Measurements from ENCODE around the gene ADAP2. TPM values are rescaled to one million over a fixed set of nuclear protein-coding genes. Genes with fewer than 3 reads are reported as not detected.
A peak's percentile ranks its signal among the peaks of the same experiment; 100 is the strongest.

Gene ADAP2
- total and polyA plus RNA-seq, 10 of the 15 experiments (the other 5 are each of a cell fraction or from before 2014, with no cell fraction given), result 0.15 to 13.6 (median 6.8) TPM

- intact Hi-C loops (cut with micrococcal nuclease; ENCODE audit: unreplicated experiment) (loop anchor here (2.0 kb wide), 1 partner anchor 102 kb away; the partner anchor contains the start of gene TEFM), in situ Hi-C loops (cut with MboI) (no loop called here)
- CTCF ChIA-PET, result interaction anchor here (0.7 to 3.5 kb wide), 3 partner anchors 204 to 615 kb away, joined by 3 to 17 read pairs (median 5); no protein-coding TSS in a partner anchor
- ATAC-seq (peak; percentile 89), FAIRE-seq (no peak), DNase-seq (ENCODE audit: low read depth, low spot score) (no peak)
- H3K9me3 ChIP-seq (replicated peaks; ENCODE audit: control insufficient read depth, insufficient read depth, low read length), result no peaks in the 10 kb centered on the region
- POLR2A ChIA-PET, result interaction anchor here (0.9 kb wide), 1 partner anchor 9 kb away, joined by 3 read pairs; no protein-coding TSS in a partner anchor
- H3K4me2 ChIP-seq (ENCODE audit: control insufficient read depth, insufficient read depth), result peak overlapping the region; percentile 84
- no TSS peak for BruUV-seq (replicated peaks)
- RAD21 ChIA-PET (ENCODE audit: unreplicated experiment), result interaction anchor here (0.6 to 1.6 kb wide), 5 partner anchors 38 to 208 kb away, joined by 3 to 8 read pairs (median 4); partner anchors contain the start of genes NF1 and RNF135
- SMC1A ChIA-PET (ENCODE audit: uncharacterized antibody, unreplicated experiment), result interaction anchor here (2.4 kb wide), 1 partner anchor 208 kb away, joined by 9 read pairs; no protein-coding TSS in a partner anchor
- WGBS (ENCODE audit: insufficient coverage, insufficient replicate concordance, low lambda C conversion rate, missing lambda C conversion rate), result under 1% methylated on average over 17 of the region's 65 CpGs
- H3K4me1 ChIP-seq (ENCODE audit: control insufficient read depth, insufficient read depth, low read length), result no peaks in the 10 kb centered on the region
- peak overlapping the region; percentile 94 for H2AFZ ChIP-seq (ENCODE audit: control insufficient read depth, low read depth, low read length)
- H4K20me1 ChIP-seq (ENCODE audit: control insufficient read depth, insufficient read depth), result no peaks in the 10 kb centered on the region
- H3K79me2 ChIP-seq (ENCODE audit: control insufficient read depth, insufficient read depth, low read length), result no peaks in the 10 kb centered on the region
- peak overlapping the region; percentile 74 for H3K9ac ChIP-seq (ENCODE audit: control insufficient read depth, insufficient read depth, low read length)
- 0 out of 4 replicates have a peak, but pooled peaks cover 0 to 2% of the 10 kb centered on the region in 2 experiments for H3K36me3 ChIP-seq (ENCODE audit: control insufficient read depth in 2 of 2, insufficient read depth in 2 of 2, low read length in 1 of 2)
- H3K27ac ChIP-seq (ENCODE audit: control insufficient read depth, insufficient read depth), result peak overlapping the region; percentile 42; the same call in 1 of the 2 replicates
- H3K4me3 ChIP-seq, result peak overlapping the region; percentile 74
- no peaks in the 10 kb centered on the region for H3K27me3 ChIP-seq (replicated peaks in 1 of 2; ENCODE audit: control insufficient read depth in 2 of 2, insufficient read depth in 2 of 2, low read length in 1 of 2)
- no peak for TF ChIP-seq NKRF (conservative IDR thresholded peaks at IDR 0.05)
- TF ChIP-seq HDAC6 (IDR thresholded peaks at IDR 0.05; ENCODE audit: unreplicated experiment), result no peak
- TF ChIP-seq KLF5 (IDR thresholded peaks at IDR 0.05; ENCODE audit: partially characterized antibody), result no peak
- no peak for TF ChIP-seq E4F1 (IDR thresholded peaks at IDR 0.05; ENCODE audit: borderline replicate concordance, partially characterized antibody)
- TF ChIP-seq CREM (IDR thresholded peaks at IDR 0.05; ENCODE audit: low read depth), result 0 out of 2 replicates have a peak, but pooled peaks have one; percentile 14
- no peak for TF ChIP-seq BACH1 (IDR thresholded peaks at IDR 0.05; ENCODE audit: borderline replicate concordance)
- no peak; the same call in 1 of the 2 replicates for TF ChIP-seq ZNF687 (IDR thresholded peaks at IDR 0.05)
- TF ChIP-seq IKZF1 (conservative IDR thresholded peaks at IDR 0.05), result peak; percentile 76
- 0 out of 2 replicates have a peak, but pooled peaks have one; percentile 45 for TF ChIP-seq TARDBP (IDR thresholded peaks at IDR 0.05; ENCODE audit: borderline replicate concordance)
- no peak for TF ChIP-seq HSF1 (IDR thresholded peaks at IDR 0.05; ENCODE audit: low read depth, low read length)
- TF ChIP-seq SMAD5 (IDR thresholded peaks at IDR 0.05; ENCODE audit: low read depth), result no peak; the same call in 1 of the 2 replicates
- TF ChIP-seq TCF12 (IDR thresholded peaks at IDR 0.05; ENCODE audit: low read depth, low read length), result 0 out of 2 replicates have a peak, but pooled peaks have one; percentile 2
Observed at GRCh38 chr17:31008374-31009041, 86.8 kb downstream of the ADAP2 start.

Measured in GM12878 (cell line).